Nephron (organoid): ENCODE measurements around the gene ARHGAP9.
A peak's percentile ranks its signal among the peaks of the same experiment; 100 is the strongest.

Experiments
- H3K27ac Mint-ChIP-seq, 3 experiments: 2 replicates each; pipeline ENCODE4 v1.8.0; 2020; ENCODE audit warnings: mixed read lengths in 3 of 3, mild to moderate bottlenecking in 2 of 3, moderate library complexity in 1 of 3
- H3K27me3 Mint-ChIP-seq: 2 replicates; pipeline ENCODE4 v1.8.0; 2021; ENCODE audit warnings: low read depth, mild to moderate bottlenecking, moderate library complexity, mixed read lengths
- H3K36me3 Mint-ChIP-seq: 2 replicates; pipeline ENCODE4 v1.8.0; 2020; ENCODE audit warnings: low read depth, mixed read lengths
- H3K4me1 Mint-ChIP-seq: 2 replicates; pipeline ENCODE4 v1.8.0; 2020; ENCODE audit warnings: mixed read lengths
- H3K4me3 Mint-ChIP-seq, 3 experiments: 2 replicates each; pipeline ENCODE4 v1.8.0; 2020; ENCODE audit warnings: mild to moderate bottlenecking in 3 of 3, mixed read lengths in 3 of 3, moderate library complexity in 2 of 3
- H3K9me3 Mint-ChIP-seq: 2 replicates; pipeline ENCODE4 v1.8.0; 2020; ENCODE audit warnings: mixed read lengths
- CTCF ChIP-seq, 3 experiments: fragments of 200-600 bp; sonication (generic); IDR thresholded peaks; one replicate each; pipeline ENCODE4 v1.5.0; 2021; ENCODE audit warnings: antibody characterized with exemption in 3 of 3; ENCODE audit not compliant: unreplicated experiment in 3 of 3

Gene ARHGAP9

GRCh38 chr12:57487055-57487596 is 7.5 kb upstream of the ARHGAP9 start:
- Mint-ChIP-seq H3K27me3 (no peaks in the 10 kb centered on the region), H3K27ac (no peak overlapping the region), H3K36me3 (peaks cover 32% of the 10 kb centered on the region), H3K4me3 (peak overlapping the region; percentile 92 to 99 (median 98)), H3K4me1 (peaks cover 19% of the 10 kb centered on the region), H3K9me3 (no peaks in the 10 kb centered on the region)
- TF ChIP-seq CTCF (IDR thresholded peaks at IDR 0.05; ENCODE audit: unreplicated experiment in 3 of 3), result no peak

GRCh38 chr12:57485695-57486094 is 6.0 kb upstream of the ARHGAP9 start:
- peaks cover 21% of the 10 kb centered on the region for H3K36me3 Mint-ChIP-seq
- no peaks in the 10 kb centered on the region for H3K9me3 Mint-ChIP-seq
- H3K27ac Mint-ChIP-seq, result no peak overlapping the region
- TF ChIP-seq CTCF (IDR thresholded peaks at IDR 0.05; ENCODE audit: unreplicated experiment in 3 of 3), result no peak
- H3K27me3 Mint-ChIP-seq, result peaks cover 12% of the 10 kb centered on the region
- H3K4me1 Mint-ChIP-seq, result peaks cover 14% of the 10 kb centered on the region
- peak overlapping the region in 1 of 3 experiments; percentile 24 for H3K4me3 Mint-ChIP-seq

- H3K36me3 Mint-ChIP-seq, result peaks cover 4% of the 10 kb centered on the region
- no peak for TF ChIP-seq CTCF (IDR thresholded peaks at IDR 0.05; ENCODE audit: unreplicated experiment in 3 of 3)
- H3K27me3 Mint-ChIP-seq, result peaks cover 33% of the 10 kb centered on the region
- H3K4me1 Mint-ChIP-seq, result peaks cover 7% of the 10 kb centered on the region
- no peak overlapping the region for H3K4me3 Mint-ChIP-seq
- H3K27ac Mint-ChIP-seq, result peak overlapping the region in 2 of 3 experiments; percentile 19 to 36
- H3K9me3 Mint-ChIP-seq, result no peaks in the 10 kb centered on the region
Observed at GRCh38 chr12:57483466-57483865, 3.8 kb upstream of the ARHGAP9 start.

GRCh38 chr12:57481671-57482070 is 2.0 kb upstream of the ARHGAP9 start:
- no peak for TF ChIP-seq CTCF (IDR thresholded peaks at IDR 0.05; ENCODE audit: unreplicated experiment in 3 of 3)
- Mint-ChIP-seq H3K27ac (no peak overlapping the region), H3K27me3 (peaks cover 51% of the 10 kb centered on the region), H3K9me3 (no peaks in the 10 kb centered on the region), H3K4me3 (no peak overlapping the region), H3K36me3 (no peaks in the 10 kb centered on the region), H3K4me1 (peaks cover 15% of the 10 kb centered on the region)

GRCh38 chr12:57479043-57479375 is 657 bp downstream of the ARHGAP9 start:
- no peaks in the 10 kb centered on the region for H3K9me3 Mint-ChIP-seq
- no peak for TF ChIP-seq CTCF (IDR thresholded peaks at IDR 0.05; ENCODE audit: unreplicated experiment in 3 of 3)
- peaks cover 78% of the 10 kb centered on the region for H3K27me3 Mint-ChIP-seq
- peaks cover 21% of the 10 kb centered on the region for H3K4me1 Mint-ChIP-seq
- no peaks in the 10 kb centered on the region for H3K36me3 Mint-ChIP-seq
- no peak overlapping the region for H3K27ac Mint-ChIP-seq
- no peak overlapping the region for H3K4me3 Mint-ChIP-seq
